VCaP (cell line): ENCODE results near the gene TP53BP2.
"Not testable (repeated sequence)": the region's sequence is repeated elsewhere in the genome, so short reads cannot be mapped to it uniquely, and the experiment has no call there.

Source experiments
- H3K27ac ChIP-seq: fragments of 450-650 bp; 2 replicates; pipeline ENCODE4 v1.5.1; 2017
- CTCF ChIP-seq: fragments of 450-650 bp; conservative IDR thresholded peaks from 2 replicates; pipeline ENCODE4 v1.5.1; 2017; ENCODE audit warnings: mild to moderate bottlenecking, moderate library complexity

The TP53BP2 gene

GRCh38 chr1:223815865-223816264 is 29.9 kb downstream of the TP53BP2 start:
- no peak for TF ChIP-seq CTCF
- peak overlapping the region; percentile 43 for H3K27ac ChIP-seq

- TF ChIP-seq CTCF = no peak
- H3K27ac ChIP-seq = peak overlapping the region; percentile 43
These were observed 30.5 kb downstream of the TP53BP2 start for GRCh38 chr1:223815020-223815853.

- H3K27ac ChIP-seq = no peak overlapping the region
- no peak for TF ChIP-seq CTCF
These were observed 32.1 kb downstream of the TP53BP2 start for GRCh38 chr1:223813645-223814044.

GRCh38 chr1:223811634-223812101 is 34.1 kb downstream of the TP53BP2 start:
- H3K27ac ChIP-seq = no peak overlapping the region
- TF ChIP-seq CTCF = peak; percentile 79

- TF ChIP-seq CTCF = no peak
- H3K27ac ChIP-seq = no peak overlapping the region
These were observed 35.2 kb downstream of the TP53BP2 start for GRCh38 chr1:223810586-223810985.

GRCh38 chr1:223809905-223810304 is 35.8 kb downstream of the TP53BP2 start:
- not testable (repeated sequence) for H3K27ac ChIP-seq

GRCh38 chr1:223803211-223803610 is 42.5 kb downstream of the TP53BP2 start:
- no peak overlapping the region for H3K27ac ChIP-seq
- TF ChIP-seq CTCF = no peak

- no peak overlapping the region for H3K27ac ChIP-seq
- no peak for TF ChIP-seq CTCF
These were observed 43.1 kb downstream of the TP53BP2 start for GRCh38 chr1:223802602-223803001.
